Measurements from ENCODE around the gene DAPK1.

The DAPK1 gene

GRCh38 chr9:87656485-87656884, 158.8 kb downstream of the DAPK1 start:
- DNase-seq (ENCODE audit: low read depth): no peak
- H3K4me3 ChIP-seq (ENCODE audit: low read length): no peak overlapping the region
- no peak for TF ChIP-seq CTCF (IDR thresholded peaks at IDR 0.05; ENCODE audit: insufficient read depth, low read depth, low read length, missing control alignments)

GRCh38 chr9:87657190-87657589, 159.5 kb downstream of the DAPK1 start:
- no peak overlapping the region for H3K4me3 ChIP-seq (ENCODE audit: low read length)
- DNase-seq (ENCODE audit: low read depth): no peak
- TF ChIP-seq CTCF (IDR thresholded peaks at IDR 0.05; ENCODE audit: insufficient read depth, low read depth, low read length, missing control alignments): no peak

- H3K4me3 ChIP-seq (ENCODE audit: low read length): no peak overlapping the region
- no peak for TF ChIP-seq CTCF (IDR thresholded peaks at IDR 0.05; ENCODE audit: insufficient read depth, low read depth, low read length, missing control alignments)
- DNase-seq (ENCODE audit: low read depth): no peak
Measured at GRCh38 chr9:87657893-87658292, 160.2 kb downstream of the DAPK1 start.

GRCh38 chr9:87658511-87658910, 160.8 kb downstream of the DAPK1 start:
- DNase-seq (ENCODE audit: low read depth): no peak
- TF ChIP-seq CTCF (IDR thresholded peaks at IDR 0.05; ENCODE audit: insufficient read depth, low read depth, low read length, missing control alignments): no peak
- no peak overlapping the region for H3K4me3 ChIP-seq (ENCODE audit: low read length)

- no peak overlapping the region for H3K4me3 ChIP-seq (ENCODE audit: low read length)
- no peak for TF ChIP-seq CTCF (IDR thresholded peaks at IDR 0.05; ENCODE audit: insufficient read depth, low read depth, low read length, missing control alignments)
- no peak for DNase-seq (ENCODE audit: low read depth)
Measured at GRCh38 chr9:87659534-87660419, 162.1 kb downstream of the DAPK1 start.

- no peak for TF ChIP-seq CTCF (IDR thresholded peaks at IDR 0.05; ENCODE audit: insufficient read depth, low read depth, low read length, missing control alignments)
- no peak for DNase-seq (ENCODE audit: low read depth)
- H3K4me3 ChIP-seq (ENCODE audit: low read length): no peak overlapping the region
Measured at GRCh38 chr9:87661241-87661640, 163.6 kb downstream of the DAPK1 start.

Data from epithelial cell of esophagus (primary cell).